HG02588 (cell line): ENCODE measurements around the gene S100A6.
"Not testable (repeated sequence)": the region's sequence is repeated elsewhere in the genome, so short reads cannot be mapped to it uniquely, and the experiment has no call there.

Experiments used
- ATAC-seq: cut with Tn5 transposase; IDR thresholded peaks from one replicate; pipeline ENCODE4 v1.9.1; 2021; ENCODE audit warnings: mild to moderate bottlenecking, moderate library complexity; ENCODE audit not compliant: unreplicated experiment

Gene S100A6

DNA sequence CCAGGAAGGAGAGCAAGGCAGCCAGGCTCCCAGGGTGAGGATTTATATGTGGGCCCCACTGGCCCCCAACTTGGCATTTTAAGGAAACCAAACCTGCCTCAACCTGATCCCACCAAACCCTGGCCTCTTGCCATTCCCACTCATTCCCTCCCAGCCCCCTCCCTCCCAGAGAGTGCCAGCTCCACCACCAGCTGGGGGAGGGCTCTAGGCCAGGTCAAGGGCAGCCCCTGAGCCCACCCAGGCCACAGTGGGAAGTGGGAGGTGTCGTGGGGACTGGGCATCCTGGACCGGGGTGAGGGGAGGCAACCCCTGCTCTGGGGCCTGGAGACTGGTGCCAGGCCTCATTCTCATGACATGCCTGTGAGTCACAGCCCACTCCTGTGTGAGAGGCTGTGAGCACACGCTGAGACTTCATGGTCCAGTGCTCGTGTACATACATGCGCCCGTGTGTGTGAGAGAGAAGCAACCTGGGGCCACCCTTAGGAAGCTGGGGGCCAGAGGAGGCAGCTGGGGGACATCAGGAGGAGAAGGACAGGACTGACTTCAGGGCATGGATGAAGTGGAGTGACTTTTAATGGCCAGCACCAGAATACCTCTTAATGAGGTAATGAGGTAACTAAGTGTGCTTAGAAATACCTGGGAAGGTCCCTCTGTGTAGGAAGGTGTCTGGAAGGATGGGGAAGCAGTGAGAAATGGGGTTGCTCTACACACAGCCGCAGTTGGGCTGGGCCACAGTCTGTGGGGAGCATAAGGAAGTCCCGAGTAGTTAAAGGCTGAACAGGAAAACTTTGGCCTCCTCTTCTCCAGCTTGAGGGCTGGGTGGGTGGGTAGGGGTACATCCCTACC is 30.0 kb upstream of the S100A6 start, which contains the start of gene S100A2:
S100A2 (minus strand) TSS at position 316 of the 846 bp plus-strand sequence. CDS start 1,967 bp downstream, outside the sequence.
- no peak for ATAC-seq

DNA sequence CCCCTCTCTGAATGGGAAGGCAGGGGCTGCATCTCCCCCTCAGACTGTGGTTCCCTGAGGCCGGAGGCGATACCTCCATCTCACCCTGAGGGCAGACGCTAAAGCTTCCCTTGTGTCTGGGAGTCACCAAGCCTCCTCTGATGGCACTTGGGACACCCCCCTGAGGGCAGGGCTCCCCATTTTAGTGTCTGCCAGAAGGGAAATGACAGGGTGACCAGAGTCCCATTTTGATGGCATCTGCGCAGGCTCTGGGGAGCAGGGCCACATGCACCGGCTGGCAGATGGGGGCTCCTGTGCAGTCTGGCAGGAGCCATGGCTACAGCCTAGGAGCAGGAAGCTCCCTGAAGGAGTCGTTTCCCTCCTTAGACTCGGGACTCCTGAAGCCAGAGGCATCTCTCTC is 28.2 kb upstream of the S100A6 start:
- no peak for ATAC-seq

DNA sequence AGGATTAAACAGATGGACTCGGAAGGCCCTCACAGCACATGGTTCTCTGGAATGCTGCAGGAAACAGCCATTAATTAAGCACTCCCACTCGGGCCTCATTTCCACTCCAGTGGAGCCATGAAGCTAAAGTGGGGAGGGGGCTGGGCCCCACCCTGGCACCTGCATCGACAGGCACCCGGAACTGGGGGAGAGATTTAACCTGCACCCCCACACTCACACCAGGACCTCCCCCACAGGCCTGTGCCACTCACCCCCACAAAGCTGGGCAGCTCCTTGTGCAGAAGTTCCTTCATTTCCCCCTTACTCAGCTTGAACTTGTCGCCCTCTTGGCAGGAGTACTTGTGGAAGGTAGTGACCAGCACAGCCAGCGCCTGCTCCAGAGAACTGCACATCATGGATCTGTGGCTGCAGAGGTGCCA is 27.7 kb upstream of the S100A6 start:
- ATAC-seq: no peak

DNA sequence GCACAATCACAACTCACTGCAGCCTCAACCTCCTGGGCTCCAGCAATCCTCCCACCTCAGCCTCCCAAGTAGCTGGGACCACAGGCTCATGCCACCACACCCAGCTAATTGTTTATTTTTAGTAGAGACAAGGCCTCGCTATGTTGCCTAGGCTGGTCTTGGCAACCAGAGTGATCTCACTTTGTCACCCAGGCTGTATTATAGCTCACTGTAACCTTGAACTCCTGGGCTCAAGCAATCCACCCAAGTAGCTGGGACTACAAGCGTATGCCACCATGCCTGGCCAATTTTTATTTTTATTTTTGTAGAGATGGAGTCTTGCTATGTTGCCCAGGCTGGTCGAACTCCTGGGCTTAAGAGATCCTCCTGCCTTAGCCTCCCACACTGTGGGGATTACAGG is 26.2 kb upstream of the S100A6 start:
- not testable (repeated sequence) for ATAC-seq

DNA sequence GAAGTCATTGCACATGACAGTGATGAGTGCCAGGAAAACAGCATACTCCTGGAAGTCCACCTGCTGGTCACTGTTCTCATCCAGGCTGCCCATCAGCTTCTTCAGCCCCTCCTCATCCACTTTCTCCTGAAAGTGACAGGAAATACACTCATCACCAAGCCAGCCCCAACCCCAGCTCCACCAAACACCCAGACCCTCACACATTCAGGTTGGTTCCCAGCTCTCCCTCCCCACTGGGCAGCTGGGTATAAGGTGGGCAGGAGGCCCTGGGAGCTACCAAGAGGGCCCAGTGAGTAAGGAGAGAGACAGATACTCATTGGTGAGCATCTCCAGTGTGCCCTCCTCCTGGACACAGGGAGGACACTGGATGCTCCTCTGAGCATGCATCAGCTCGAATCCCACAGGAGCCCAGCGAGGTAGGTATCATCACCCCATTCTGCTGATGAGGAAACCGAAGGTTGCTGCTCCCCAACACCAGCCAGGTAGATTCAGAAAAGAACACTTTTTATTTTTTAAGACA is 25.7 kb upstream of the S100A6 start:
- ATAC-seq: no peak

DNA sequence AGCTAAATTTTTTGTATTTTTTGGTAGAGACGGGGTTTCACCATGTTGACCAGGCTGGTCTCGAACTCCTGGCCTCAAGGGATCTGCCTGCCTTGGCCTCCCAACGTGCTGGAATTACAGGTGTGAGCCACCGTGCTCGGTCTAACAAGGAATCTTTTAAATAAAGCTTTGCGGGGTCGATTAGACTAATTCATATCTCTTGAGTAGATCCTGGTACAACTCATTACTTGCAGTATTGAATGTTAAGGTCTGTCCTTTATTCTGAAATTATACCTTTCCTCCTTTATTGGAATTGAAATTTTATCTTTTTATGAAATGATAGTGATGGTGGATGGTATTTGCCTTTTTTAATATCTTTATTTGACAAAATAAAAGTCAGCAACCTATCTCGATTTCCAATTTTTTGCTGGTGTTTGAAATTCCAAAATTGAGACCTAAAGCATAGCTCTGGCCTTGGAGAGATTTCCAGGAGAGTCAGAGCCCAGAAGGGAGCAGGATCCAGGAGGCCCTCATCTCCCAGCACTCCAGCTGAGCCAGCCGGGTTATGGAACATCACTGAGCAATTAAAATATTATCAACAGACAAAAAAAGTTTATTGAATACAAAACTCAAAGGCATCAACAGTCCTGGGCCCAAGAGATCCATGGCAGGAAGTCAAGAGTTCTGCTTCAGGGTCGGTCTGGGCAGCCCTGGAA is 25.1 kb upstream of the S100A6 start:
- ATAC-seq: no peak

DNA sequence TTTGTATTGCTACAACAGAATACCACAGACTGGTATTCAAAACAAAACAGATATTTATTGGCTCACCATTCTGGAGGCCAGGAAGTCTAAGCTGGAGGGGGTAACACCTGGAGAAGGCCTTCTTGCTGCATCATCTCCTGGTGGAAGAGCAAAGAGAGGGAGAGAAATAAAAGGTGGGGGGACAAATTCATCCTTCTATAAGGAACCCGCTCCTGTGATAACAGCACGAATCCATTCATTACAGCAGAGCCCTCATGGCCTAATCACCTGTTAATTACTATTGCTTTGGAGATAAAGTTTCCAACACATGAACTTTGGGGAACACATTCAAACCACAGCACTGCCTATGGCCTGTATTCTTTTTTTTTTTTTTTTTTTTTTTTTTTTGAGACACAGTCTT is 24.4 kb upstream of the S100A6 start:
- no peak for ATAC-seq

DNA sequence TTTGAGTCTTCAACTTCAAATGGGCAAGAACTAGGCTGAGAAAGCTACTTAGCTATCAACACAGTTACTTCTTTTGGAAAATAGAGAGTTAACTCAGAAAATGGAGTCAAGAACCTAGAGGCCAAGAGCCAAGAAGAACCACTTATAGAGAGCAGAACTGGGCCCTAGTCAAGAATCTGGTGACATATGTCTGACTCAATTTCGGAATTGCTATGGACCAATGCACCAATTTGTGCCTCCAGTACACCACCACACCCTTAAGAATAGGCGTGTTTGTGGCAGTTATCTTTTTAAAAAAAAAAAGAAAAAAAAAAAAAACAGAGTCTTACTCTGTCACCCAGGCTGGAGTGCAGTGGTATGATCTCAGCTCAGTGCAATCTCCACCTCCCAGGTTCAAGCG is 22.1 kb upstream of the S100A6 start:
- ATAC-seq: no peak

DNA sequence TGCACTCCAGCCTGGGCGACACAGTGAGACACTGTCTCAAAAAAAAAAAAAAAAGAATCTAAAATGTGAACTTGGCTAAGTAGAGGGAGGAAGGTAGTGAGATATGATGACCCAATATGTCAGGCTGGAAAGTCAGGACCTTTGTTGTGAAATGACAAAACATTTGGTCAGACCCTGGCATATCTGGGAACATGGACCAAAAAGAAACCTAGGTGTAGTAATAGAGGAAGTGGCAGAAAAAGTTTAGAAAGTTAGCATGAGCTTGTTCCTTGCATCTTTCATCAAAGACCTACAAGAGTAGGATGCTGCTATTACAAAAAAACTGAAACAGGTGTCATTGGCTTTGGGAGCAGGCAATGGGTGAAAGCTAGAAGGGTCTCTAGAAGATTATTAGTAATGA is 20.6 kb upstream of the S100A6 start:
- ATAC-seq: no peak

DNA sequence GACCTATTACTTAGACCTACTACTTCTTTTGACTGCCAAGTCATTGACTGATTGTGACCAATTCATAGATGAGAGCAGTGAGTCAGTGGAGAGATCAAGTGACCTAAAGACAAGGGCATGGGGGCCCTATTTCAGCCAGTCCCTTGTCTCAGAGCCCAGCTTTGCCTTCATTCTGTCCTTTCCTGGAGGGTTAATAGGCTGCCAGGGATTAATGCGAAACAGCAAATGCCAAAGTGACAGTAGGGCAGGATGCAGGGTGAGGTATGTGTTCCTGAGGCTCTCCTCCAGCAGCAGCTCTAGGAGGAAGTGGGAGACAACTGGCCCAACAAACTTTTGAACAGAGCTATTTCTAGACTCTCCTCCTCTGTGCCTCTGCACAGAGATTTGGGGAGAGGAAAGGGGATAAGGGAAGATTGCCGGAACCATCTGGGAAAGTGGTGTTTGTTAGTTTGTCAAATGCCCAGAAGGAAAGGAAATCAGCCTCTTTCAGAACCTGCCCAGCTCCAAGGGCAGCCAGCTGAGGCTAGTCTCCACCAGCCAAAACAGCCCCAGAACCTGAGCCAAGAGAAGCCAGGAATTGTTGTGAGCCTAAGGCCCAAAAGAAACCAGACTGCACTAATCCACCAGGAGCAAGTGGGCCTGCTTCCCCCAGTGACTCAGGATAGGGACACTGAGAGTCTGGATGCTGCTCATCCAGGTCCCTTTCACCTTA is 18.2 kb upstream of the S100A6 start:
- ATAC-seq: no peak

DNA sequence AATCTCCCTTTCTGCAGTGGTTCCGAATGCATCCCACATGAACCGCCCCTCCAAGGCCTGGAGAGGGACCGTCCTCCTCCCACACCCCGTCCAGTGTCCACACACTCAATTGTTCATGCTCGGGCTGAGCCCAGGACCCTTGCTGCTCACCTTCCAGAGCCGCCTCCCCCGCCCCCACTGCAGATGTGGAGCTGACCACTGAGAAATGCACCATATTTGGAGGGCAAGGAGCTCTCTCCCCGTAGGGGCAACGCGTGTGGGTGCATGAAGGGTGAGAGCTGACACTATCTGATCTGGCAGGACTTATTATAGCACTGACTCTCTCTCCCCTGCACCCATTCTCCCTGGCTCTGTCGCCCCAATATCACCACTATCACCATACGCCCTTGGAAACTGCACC is 17.3 kb upstream of the S100A6 start:
- ATAC-seq: no peak

DNA sequence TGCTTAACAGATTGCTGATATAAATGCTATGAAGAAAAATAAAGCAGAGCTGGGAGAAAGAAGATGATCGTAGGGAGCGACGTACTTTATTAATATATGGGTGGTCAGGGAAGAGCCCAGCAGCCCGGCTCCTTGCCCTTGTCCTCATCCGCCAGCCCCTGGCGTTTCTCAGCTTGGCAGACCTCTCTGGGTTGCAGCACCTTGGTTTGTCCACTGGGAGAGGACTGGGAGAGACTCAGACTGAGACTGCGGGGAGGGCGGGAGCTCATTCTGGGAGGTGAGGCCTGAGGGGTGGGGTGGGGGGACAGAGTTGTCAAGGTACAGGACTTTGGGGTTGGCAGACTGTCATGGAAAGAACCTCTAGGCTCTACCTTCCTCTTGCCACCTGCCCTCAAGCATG is 16.5 kb upstream of the S100A6 start:
- ATAC-seq: no peak

DNA sequence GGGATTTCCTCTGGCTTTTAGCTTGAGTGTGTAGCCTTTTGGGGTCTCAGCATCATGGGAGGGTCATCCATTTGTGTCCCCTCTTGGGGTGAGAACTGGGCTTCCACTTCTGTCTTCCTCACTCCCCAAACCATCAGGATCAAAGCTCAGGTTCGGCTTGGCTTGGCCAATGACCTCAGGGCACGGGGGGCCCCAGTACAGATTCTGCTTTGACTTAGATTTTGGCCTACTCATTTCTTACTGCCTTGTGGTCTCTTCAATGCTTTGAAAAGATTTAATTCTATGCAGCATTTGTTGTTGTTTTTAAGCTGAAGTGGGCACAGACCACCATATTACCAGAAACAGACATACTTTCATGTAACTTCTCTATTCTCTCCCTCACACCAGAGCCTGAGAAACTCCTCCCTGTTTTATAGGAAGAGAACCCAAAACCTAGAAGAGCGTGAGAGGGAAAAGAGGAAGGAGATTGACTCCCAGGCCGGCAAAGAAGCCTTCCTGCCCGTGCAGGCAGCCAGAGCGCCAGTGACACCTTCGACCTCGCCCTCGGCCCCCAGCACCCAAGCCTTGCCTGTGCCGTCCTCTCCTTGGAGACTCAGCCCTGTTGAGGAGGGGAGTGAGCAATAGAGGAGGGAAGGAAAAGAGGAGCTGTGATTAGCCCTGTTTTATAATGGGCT is 15.2 kb upstream of the S100A6 start:
- no peak for ATAC-seq

DNA sequence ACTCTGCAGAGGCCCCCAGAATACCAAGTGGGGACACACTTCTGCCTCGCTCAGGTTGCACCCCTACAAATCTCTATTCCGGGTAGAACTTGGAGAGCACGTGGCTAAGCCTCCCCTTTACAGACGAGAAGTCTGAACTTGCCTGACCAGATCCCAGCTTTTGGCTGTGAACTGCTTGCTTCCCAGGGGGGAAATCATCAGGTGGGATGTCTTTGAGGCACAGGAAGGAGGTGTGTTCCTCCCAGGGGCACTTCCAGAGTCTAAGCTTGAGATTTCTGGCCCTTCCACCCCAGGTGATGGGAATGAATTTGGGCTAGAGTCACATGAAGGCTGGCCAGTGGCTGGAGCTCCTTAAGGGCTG is 14.6 kb upstream of the S100A6 start:
- ATAC-seq: no peak

DNA sequence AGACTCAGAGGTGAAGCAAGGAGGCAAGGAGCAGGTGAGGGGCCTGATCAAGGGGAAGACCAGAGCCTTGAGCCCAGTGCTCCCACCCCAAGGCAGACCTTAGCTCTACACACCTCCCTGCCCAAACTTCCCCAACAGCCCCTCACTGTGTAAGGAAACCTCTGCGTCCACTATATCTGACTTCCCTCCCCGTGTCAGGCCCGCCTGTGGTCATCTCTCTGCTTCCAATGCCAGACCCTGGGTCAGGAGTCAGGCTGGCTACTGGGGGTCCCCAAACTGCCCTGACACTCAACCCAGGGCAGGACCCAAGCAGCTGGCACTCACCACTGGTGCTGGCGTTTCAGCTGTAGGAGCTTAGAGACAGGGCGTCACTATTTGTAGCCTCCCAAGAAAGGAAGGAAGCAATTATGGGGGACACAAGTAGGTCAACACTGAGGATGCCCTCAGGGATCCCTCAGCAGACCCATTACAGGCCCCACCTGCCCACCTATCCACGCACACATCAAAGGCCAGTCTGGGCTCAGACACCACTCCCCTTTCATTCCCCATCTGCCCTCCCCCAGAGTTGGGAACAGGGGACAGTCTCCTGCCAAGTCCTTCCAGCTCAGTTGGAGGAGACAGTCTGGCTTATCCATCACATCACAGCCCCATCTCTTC is 14.1 kb upstream of the S100A6 start:
- ATAC-seq: no peak

DNA sequence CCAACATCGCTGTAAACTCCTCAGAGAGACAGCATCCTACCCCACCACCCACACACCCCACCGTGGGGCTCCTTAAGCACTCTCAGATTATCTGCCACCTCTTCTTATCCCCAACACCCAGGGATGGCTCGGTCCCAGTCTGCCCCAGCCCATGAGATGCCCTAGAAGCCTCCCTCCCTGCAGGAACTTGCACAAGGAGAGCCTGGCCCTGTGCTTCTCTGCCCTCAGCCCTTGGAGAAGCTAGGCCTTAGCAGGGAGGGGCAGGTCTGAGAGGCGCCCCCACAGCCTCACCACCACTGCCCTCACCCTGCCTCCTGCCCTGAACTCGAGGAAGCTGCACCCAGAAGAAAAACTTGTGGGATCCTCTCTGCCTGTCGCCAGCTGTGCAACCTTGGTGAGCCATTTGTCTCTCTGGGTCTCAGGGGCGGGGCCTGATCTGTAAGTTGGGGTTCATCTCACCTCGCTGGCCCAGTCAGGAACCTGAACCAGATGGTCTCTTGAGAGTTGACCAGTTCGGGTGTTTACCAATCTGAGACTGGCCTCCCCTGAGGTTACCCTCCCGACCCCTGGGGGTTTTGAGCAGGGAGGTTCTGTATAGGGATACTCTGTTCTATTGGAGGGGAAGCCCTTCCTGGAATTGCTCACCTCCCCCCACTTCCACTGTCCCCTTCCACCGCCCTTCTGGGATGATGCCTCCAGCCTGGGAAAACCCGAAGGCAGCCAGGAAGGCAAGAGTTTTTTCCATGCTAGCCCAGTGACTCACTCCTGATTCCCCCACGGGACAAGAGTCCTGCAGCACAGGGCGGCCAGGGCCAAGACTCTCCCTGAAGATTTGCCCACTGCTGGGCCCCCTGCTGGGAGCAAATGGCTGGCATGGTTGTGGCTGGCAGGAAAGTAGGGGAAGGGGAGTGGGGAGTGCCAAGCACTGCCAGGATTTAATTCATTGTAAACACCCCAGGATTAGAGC is 13.2 kb upstream of the S100A6 start, which contains the start of gene S100A3:
S100A3 (minus strand) TSS at position 537 of the 967 bp plus-strand sequence. CDS start 773 bp downstream, outside the sequence.
- ATAC-seq: no peak

DNA sequence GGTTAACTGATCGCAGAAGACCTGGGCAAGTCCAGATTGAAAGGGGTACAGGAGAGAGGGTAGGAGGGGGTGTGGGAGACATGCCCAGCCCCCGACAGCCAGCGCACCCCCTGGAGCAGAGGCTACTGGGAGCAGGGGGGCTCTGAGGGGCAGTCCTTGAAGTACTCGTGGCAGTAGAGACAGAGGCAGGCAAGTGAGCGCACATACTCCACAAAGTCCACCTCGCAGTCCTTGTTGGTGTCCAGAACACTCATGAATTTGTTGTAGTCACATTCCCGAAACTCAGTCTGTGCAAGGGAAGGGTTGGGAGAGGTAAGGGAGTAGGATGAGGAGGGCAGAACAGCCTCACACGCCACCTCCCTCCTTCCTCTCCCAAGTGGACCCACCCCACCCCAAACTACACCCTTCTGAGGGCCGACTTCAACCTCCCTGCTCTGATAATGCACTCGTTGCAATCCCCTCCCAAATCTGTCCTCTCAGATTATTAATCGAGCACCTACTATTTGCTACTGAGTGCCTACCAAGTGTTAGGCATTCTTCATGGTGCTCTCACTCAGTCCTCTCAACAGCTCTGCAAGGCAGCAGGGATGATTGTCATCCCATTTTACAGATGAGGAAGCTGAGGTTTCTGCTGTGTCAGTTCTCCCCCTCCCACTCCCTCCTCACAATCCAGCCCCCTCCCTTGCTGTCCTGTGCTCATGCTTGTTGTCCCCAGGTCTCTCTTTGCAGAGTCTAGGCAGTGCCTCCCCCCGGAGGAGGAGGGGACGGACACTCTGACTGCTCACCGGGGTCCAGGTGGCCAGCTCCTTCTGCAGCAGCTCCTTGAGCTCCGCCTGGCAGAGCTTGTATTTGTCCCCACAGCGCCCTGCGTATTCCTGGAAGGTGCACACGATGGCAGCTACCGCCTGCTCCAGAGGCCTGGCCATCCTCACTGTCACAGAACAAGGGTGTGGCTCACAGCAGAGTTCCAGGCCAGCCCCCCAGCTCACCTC is 12.1 kb upstream of the S100A6 start:
- no peak for ATAC-seq
